RWPE1 (cell line): ENCODE results near the gene CNTN4.

Experiments used
- CTCF ChIA-PET: fragments of 350-600 bp; sonication (Branson Sonifier 250); formaldehyde crosslinking; extraction: SDS; loops from one replicate; lab custom pipeline; 2021; lab: Yijun Ruan, JAX
- POLR2A ChIA-PET: fragments of 400-600 bp; formaldehyde crosslinking; extraction: SDS; loops from one replicate; lab custom pipeline; 2020; ENCODE audit warnings: antibody characterized with exemption; ENCODE audit not compliant: low non-redundant PET; lab: Yijun Ruan, JAX
- DNase-seq: peaks from one replicate; pipeline ENCODE4 v3.0.0; 2012; ENCODE audit warnings: low spot score
- H3K27ac ChIP-seq: fragments of 450-650 bp; 2 replicates; pipeline ENCODE4 v1.5.1; 2017
- TF ChIP-seq, protein P1 (sequence below): fragments of 450-650 bp; conservative IDR thresholded peaks from 2 replicates; pipeline ENCODE4 v1.5.1; 2017; ENCODE audit warnings: low read depth, mild to moderate bottlenecking

Gene CNTN4

DNA sequence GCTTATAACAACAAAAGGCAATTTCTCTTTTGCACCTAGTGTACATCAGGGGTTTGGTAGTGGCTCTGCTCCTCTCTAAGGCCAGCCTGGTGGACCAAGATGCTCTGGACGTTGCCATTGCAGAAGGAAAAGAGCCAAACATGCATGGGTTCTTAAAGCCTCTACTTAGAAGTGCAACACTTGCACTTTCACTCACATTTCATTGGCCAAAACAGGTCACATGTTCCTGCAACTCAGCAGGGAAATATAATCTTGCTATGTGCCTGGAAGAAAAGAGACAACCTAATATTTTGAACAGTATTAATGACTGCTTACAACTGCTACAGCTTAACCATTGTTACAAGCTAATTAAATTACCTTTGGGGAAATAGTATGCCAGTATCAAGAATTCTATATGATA is 828.6 kb downstream of the CNTN4 start:
- no peak overlapping the region for H3K27ac ChIP-seq
- TF ChIP-seq, protein P1, sequence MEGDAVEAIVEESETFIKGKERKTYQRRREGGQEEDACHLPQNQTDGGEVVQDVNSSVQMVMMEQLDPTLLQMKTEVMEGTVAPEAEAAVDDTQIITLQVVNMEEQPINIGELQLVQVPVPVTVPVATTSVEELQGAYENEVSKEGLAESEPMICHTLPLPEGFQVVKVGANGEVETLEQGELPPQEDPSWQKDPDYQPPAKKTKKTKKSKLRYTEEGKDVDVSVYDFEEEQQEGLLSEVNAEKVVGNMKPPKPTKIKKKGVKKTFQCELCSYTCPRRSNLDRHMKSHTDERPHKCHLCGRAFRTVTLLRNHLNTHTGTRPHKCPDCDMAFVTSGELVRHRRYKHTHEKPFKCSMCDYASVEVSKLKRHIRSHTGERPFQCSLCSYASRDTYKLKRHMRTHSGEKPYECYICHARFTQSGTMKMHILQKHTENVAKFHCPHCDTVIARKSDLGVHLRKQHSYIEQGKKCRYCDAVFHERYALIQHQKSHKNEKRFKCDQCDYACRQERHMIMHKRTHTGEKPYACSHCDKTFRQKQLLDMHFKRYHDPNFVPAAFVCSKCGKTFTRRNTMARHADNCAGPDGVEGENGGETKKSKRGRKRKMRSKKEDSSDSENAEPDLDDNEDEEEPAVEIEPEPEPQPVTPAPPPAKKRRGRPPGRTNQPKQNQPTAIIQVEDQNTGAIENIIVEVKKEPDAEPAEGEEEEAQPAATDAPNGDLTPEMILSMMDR, result no peak
- ChIA-PET POLR2A (no interaction called here), CTCF (no interaction called here)
- DNase-seq, result no peak

DNA sequence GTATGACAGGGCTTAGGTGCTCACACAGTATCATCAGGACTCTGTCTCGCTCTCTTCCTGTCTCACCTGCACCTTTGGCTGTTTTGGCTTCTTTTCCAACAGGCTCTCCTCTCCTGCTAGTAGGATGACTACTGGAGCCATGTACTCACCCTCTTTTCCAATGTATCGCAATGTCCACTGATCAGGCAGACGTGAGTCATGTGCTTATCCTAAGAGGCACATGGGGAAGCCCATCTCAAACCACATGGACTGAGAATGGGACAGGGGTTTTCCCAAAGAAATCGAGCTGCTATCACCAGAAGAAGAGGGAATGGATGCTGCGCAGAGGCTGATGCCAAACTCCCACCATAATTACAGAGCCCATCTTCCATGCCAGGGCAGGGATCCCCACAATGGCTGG is 830.9 kb downstream of the CNTN4 start:
- no peak for DNase-seq
- TF ChIP-seq, protein P1, result no peak
- CTCF ChIA-PET, result no interaction called here
- no peak overlapping the region for H3K27ac ChIP-seq
- POLR2A ChIA-PET, result no interaction called here

DNA sequence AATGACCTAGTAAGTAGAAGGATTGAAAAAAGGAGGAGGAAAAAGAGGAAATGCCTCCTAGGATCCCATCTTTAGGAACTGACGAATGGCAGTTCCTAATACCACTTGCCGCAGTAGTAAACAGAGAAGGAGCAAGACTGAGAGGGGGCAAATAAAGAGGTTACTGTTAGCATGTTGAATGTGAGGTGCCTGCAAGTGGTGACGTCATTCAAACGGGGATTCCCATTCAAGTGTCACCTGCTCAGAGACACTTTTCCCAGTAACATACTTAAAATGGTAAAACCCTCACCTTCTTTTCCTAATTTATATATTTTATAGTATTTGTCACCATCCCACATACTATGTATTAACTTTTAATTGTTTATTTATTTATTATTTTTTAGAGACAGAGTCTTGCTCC is 832.6 kb downstream of the CNTN4 start:
- POLR2A ChIA-PET, result no interaction called here
- no peak for DNase-seq
- no peak overlapping the region for H3K27ac ChIP-seq
- CTCF ChIA-PET, result no interaction called here
- TF ChIP-seq, protein P1, result no peak

DNA sequence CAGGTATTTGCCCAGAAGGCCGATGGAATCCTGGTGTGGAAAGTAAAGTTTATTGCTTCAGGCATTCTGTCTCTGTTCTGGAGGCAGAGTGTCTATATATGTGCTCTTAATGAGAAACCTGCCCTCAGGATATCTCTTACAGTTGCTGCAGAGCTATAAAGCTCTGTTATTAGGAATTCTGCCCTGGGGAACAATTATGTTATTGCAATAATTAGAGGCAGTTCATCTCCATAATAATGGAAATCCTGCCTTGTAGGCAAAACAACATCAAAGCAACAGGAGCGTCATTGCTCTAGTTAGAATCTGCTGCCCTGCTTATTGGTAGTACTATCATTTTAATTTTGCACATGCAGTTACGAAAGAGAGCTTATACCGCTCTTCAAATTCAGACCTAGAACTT is 835.9 kb downstream of the CNTN4 start:
- no peak for DNase-seq
- CTCF ChIA-PET, result no interaction called here
- no peak overlapping the region for H3K27ac ChIP-seq
- TF ChIP-seq, protein P1, result no peak
- POLR2A ChIA-PET, result no interaction called here

DNA sequence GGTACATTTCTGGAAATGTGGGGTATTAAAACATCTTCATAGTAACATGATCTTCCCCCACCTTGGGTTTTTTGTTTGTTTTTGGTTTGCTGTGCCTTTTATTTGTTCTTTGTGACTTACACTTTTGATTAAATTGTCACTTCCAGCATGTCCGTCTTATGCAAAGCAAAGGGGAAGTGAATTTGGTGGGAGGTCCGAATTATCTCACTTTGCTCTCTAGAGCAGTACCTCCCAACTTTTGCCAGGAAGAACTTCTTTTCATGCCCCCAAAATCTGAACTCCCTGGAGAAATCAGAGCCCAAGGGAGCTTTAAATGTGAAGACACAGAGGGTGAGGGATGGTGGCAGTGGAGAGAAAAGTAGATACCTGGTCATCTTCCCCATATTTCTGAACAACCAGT is 838.4 kb downstream of the CNTN4 start:
- CTCF ChIA-PET, result no interaction called here

DNA sequence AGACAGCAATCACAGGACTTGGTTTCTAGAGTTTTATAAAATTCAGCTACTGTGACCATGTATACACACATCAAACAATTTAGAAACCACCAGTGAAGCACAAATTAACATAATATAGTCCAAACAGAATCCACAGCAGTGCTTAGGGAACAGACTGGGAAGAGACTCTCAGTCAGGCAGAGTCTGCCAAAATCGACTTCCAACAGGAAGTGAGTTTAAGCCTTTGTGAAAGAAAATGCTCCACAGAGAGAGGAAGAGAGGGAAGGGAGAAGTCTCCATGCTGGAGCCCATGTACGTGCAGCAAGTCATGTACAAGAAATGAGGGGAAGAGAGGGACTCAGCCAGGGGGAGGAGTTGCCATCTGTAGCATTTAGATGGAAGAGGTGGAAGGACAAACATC is 838.9 kb downstream of the CNTN4 start:
- TF ChIP-seq, protein P1, result no peak
- CTCF ChIA-PET, result no interaction called here
- no peak overlapping the region for H3K27ac ChIP-seq

More for the DNA sequence above, 838.4 kb downstream of the CNTN4 start:
- TF ChIP-seq, protein P1, result no peak
- no peak for DNase-seq
- POLR2A ChIA-PET, result no interaction called here
- no peak overlapping the region for H3K27ac ChIP-seq

DNA sequence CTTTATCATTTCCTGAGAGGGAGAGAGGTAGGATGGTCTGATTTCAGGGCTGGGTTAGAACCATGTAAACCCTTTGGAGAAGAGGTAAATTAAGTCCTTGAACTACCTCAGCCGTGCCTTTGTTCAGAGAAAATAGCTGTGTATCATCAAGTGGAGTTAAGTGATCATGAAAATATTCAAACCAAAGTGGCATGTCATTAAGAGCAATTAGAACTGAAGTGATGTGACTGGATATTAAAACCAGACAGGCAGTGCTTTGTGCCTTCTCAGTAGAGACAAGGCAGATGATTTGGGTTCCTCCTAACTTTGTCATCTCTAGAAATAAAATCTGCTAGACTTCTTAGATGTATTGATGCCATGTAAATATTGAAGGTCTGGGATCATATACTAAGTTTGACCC is 840.0 kb downstream of the CNTN4 start:
- TF ChIP-seq, protein P1, result no peak
- no peak for DNase-seq
- H3K27ac ChIP-seq, result no peak overlapping the region
- ChIA-PET CTCF (no interaction called here), POLR2A (no interaction called here)

More for the DNA sequence above, 838.9 kb downstream of the CNTN4 start:
- no peak for DNase-seq
- POLR2A ChIA-PET, result no interaction called here
